Measurements from ENCODE around the gene ELOVL1. TPM values are rescaled to one million over a fixed set of nuclear protein-coding genes. Genes with fewer than 3 reads are reported as not detected.

Gene ELOVL1
- total RNA-seq, 4 donors from 2014 or later = 55.7 to 143 (median 67.5) TPM

DNA sequence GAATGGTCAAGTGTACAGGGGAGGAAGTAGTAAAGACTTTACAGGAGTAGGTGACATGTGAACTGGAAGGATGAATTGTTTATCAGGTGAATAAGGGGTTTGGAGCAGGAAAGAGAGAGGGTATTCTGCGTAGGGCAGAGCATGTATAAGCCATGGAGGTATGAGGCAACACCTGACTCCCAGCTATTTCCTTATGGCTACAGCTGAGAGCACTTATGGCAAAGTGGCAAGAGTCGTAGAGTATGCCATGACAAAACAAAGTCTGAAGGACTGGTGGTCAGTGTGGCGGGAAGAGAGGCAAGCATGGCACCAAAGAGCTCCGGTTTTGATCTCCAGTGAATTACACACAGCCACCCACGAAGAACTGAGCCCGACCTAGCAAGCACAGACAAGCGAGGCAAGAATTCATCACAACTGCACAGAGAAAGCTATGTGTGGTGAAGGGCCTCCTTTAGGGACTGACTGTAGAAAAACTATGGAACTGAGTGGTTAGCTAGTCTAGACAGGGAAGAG, 9.0 kb upstream of the ELOVL1 start:
- TF ChIP-seq CTCF (IDR thresholded peaks at IDR 0.05; ENCODE audit: low read depth) = no peak

DNA sequence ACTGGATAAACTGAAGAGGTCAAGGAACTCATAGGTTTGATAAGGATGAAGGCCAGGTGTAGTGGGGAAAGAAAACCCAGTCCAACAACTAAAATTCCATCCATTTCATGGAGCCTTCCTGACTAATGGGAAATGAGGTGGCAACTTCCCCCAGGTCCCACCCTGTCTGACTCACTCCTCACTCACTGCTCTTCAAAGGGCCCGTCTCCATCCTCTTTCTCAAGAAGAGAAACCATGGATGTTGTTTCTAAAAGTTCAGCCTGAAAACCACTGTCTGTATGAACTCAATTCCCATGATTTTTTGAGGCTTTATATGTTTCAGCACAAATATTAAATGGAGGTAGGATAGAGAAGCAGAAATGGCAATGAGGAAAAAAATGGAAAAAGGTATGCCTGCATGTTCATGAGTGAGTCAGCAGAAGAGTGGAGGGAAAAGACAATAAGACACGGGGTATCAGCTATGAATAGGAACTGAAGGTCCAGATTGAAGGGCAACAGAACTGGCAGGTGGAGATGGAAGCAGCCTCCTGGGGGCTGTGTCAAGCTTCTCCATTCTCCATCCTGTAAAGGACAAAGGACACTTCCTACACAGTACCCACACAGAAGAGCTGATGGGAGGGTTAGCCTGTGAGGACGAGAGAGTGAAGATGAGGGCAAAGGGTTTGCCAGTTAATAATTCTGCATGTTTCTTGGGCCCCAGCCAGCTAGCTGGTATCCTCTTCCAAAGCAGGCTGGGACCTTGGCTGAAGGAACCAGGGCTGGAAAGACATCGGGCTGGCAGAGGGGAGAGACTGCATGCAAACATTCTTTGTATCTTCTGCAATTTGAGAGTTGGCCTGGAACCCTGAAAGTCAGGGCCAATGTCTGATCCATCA, 5.5 kb upstream of the ELOVL1 start:
- TF ChIP-seq CTCF (IDR thresholded peaks at IDR 0.05; ENCODE audit: low read depth) = no peak

DNA sequence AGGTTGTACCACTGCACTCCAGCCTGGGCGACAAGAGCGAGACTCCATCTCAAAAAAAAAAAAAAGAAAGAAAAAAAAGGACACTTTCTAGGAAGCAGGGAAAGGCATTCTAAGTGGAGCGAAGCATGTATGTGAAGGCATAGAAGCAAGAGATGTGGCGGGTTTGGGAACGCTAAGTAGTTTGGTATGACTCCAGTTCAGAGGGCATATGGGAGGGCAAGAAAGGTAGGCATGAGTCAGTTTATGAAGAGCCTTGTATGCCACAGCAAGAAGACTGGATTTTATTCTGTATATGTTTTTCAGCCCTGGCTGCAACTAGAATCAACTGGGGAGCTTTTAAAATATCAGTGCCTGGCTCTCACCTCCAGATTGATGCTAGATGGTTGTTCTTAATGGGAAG, 4.4 kb upstream of the ELOVL1 start:
- no peak for TF ChIP-seq CTCF (IDR thresholded peaks at IDR 0.05; ENCODE audit: low read depth)

- no peak for TF ChIP-seq CTCF (IDR thresholded peaks at IDR 0.05; ENCODE audit: low read depth)
Observed at GRCh38 chr1:43370564-43370963, 2.8 kb upstream of the ELOVL1 start.

- no peak for TF ChIP-seq CTCF (IDR thresholded peaks at IDR 0.05; ENCODE audit: low read depth)
Observed at GRCh38 chr1:43368646-43369020, 822 bp upstream of the ELOVL1 start.

- no peak for TF ChIP-seq CTCF (IDR thresholded peaks at IDR 0.05; ENCODE audit: low read depth)
Observed at GRCh38 chr1:43367026-43367903, 546 bp downstream of the ELOVL1 start.

DNA sequence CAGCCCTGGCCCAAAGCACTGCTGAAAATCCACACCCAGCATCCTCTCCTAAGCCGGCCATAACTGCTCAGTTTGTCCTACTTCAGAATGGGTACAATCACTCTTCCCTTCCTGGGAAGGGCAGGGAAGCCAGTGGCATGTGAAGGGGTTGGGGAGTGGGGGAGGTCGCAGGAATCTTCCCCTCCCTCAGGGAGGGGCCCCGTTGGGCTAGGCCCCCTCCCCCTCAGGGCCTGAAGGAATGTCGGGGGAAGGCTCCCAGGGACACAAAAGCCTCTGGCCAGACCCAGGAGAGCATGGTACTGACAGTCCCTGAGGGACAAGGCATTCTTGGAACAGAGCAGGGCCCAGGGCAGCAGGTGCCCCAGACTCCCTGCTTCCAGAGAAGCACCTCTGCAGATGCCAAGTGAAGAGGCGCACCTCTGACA, 1.2 kb downstream of the ELOVL1 start:
- TF ChIP-seq CTCF (IDR thresholded peaks at IDR 0.05; ENCODE audit: low read depth) = no peak
